K562 treated with DMSO at 1 percent for 48 hours (cell line): ENCODE measurements around the gene WDR73. TPM values are rescaled to one million over a fixed set of nuclear protein-coding genes. Genes with fewer than 3 reads are reported as not detected.

ENCODE experiments used
- total RNA-seq: library from RNA; unstranded; fragments of 300-600 nt; gene quantifications from 2 replicates; pipeline ENCODE4 v1.2.3, GENCODE V29; 2022; ENCODE audit warnings: low replicate concordance; ENCODE audit errors: extremely low read depth

Gene WDR73
- not detected in 2 replicates for total RNA-seq

GRCh38 chr15:84653910-84654688, at the start of gene WDR73:
Gene WDR73, minus strand, starts transcription at chr15:84654283. Its CDS starts 9 bp downstream, at chr15:84654274.

GRCh38 chr15:84658080-84658787, 4.2 kb upstream of the WDR73 start, which contains the start of gene NMB:
Gene NMB, minus strand, starts transcription at chr15:84658199. Its CDS starts 47 bp downstream, at chr15:84658152.

GRCh38 chr15:84600687-84601554, 53.2 kb downstream of the WDR73 start, which contains the start of gene ZSCAN2:
Gene ZSCAN2, plus strand, starts transcription at chr15:84601009. Its CDS starts 2,919 bp downstream, at chr15:84603928.

Other genes starting within 250 kb of the WDR73 start
- gene ZSCAN2, start 53.3 kb downstream of the WDR73 start, total RNA-seq = not detected in 2 replicates
- not detected in 2 replicates for gene NMB, start 3.9 kb upstream of the WDR73 start, total RNA-seq
- gene SEC11A, start 61.9 kb upstream of the WDR73 start, total RNA-seq = not detected in 2 replicates
- not detected in 2 replicates for gene ZNF592, start 94.3 kb upstream of the WDR73 start, total RNA-seq
- not detected in 2 replicates for gene ALPK3, start 163.1 kb upstream of the WDR73 start, total RNA-seq
- gene SLC28A1, start 230.4 kb upstream of the WDR73 start, total RNA-seq = not detected in 2 replicates